Calu3 (cell line): Measurements from ENCODE around the gene PSMD14. TPM values are rescaled to one million over a fixed set of nuclear protein-coding genes. Genes with fewer than 3 reads are reported as not detected.
"Not testable (repeated sequence)": the region's sequence is repeated elsewhere in the genome, so short reads cannot be mapped to it uniquely, and the experiment has no call there.

ENCODE experiments used
- BruUV-seq: library from RNA; stranded (reverse); fragments of 400-500 nt; replicated peaks from 2 replicates; lab custom pipeline; 2021; lab: Mats Ljungman, UMichigan
- CTCF ChIA-PET: fragments of 300-600 bp; sonication (Branson Sonifier 250); formaldehyde crosslinking; loops from one replicate; lab custom pipeline; 2022; ENCODE audit warnings: antibody characterized with exemption; lab: Charles Lee
- DNase-seq: peaks from one replicate; pipeline ENCODE4 v3.0.0; 2022
- H3K27ac Mint-ChIP-seq: one replicate; pipeline ENCODE4 v1.8.0; 2022; ENCODE audit warnings: mixed read lengths; ENCODE audit not compliant: unreplicated experiment
- H3K27me3 Mint-ChIP-seq: one replicate; pipeline ENCODE4 v1.8.0; 2022; ENCODE audit warnings: mixed read lengths; ENCODE audit not compliant: unreplicated experiment
- H3K36me3 Mint-ChIP-seq: one replicate; pipeline ENCODE4 v1.8.0; 2022; ENCODE audit warnings: mild to moderate bottlenecking, moderate library complexity, mixed read lengths; ENCODE audit not compliant: insufficient read depth, unreplicated experiment
- H3K4me1 Mint-ChIP-seq: one replicate; pipeline ENCODE4 v1.8.0; 2022; ENCODE audit warnings: mild to moderate bottlenecking, low read depth, mixed read lengths; ENCODE audit not compliant: unreplicated experiment
- H3K4me3 Mint-ChIP-seq: one replicate; pipeline ENCODE4 v1.8.0; 2022; ENCODE audit warnings: mild to moderate bottlenecking, low read depth, moderate library complexity, mixed read lengths; ENCODE audit not compliant: unreplicated experiment
- H3K9me3 Mint-ChIP-seq: one replicate; pipeline ENCODE4 v1.8.0; 2022; ENCODE audit warnings: low read depth, mixed read lengths; ENCODE audit not compliant: unreplicated experiment
- CTCF ChIP-seq: fragments of 200-600 bp; IDR thresholded peaks from one replicate; pipeline ENCODE4 v1.8.0; 2022; ENCODE audit warnings: antibody characterized with exemption; ENCODE audit not compliant: unreplicated experiment
- intact Hi-C: fragments of 100-400 bp; cut with micrococcal nuclease; formaldehyde crosslinking; loops from one replicate; pipeline ENCODE4 v1.10.0; 2022; ENCODE audit not compliant: unreplicated experiment
- total RNA-seq: library from RNA; stranded (reverse); gene quantifications from 2 replicates; pipeline ENCODE4 v1.2.3, GENCODE V29; 2022

PSMD14 gene
- total RNA-seq, 1 experiment from 2014 or later: 97.4 TPM

- H3K27me3 Mint-ChIP-seq: no peaks in the 10 kb centered on the region
- BruUV-seq: no TSS peak
- H3K27ac Mint-ChIP-seq: no peak overlapping the region
- TF ChIP-seq CTCF: no peak
- H3K36me3 Mint-ChIP-seq: peaks cover 20% of the 10 kb centered on the region
- intact Hi-C loops: no loop called here
- no peaks in the 10 kb centered on the region for H3K9me3 Mint-ChIP-seq
- no peak for DNase-seq
- no peak overlapping the region for H3K4me3 Mint-ChIP-seq
- H3K4me1 Mint-ChIP-seq: peaks cover 8% of the 10 kb centered on the region
- CTCF ChIA-PET: no interaction called here
These were observed 19.4 kb downstream of the PSMD14 start for GRCh38 chr2:161327582-161327981.

- no TSS peak for BruUV-seq
- CTCF ChIA-PET: no interaction called here
- H3K9me3 Mint-ChIP-seq: no peaks in the 10 kb centered on the region
- TF ChIP-seq CTCF: no peak
- H3K36me3 Mint-ChIP-seq: peaks cover 3% of the 10 kb centered on the region
- DNase-seq: no peak
- H3K4me1 Mint-ChIP-seq: peaks cover 7% of the 10 kb centered on the region
- H3K27me3 Mint-ChIP-seq: no peaks in the 10 kb centered on the region
- H3K4me3 Mint-ChIP-seq: no peak overlapping the region
- intact Hi-C loops: no loop called here
- H3K27ac Mint-ChIP-seq: no peak overlapping the region
These were observed 24.2 kb downstream of the PSMD14 start for GRCh38 chr2:161332371-161332967.

GRCh38 chr2:161335626-161336025 is 27.4 kb downstream of the PSMD14 start:
- Mint-ChIP-seq H3K36me3 (no peaks in the 10 kb centered on the region), H3K4me3 (no peak overlapping the region), H3K27ac (no peak overlapping the region), H3K27me3 (no peaks in the 10 kb centered on the region), H3K9me3 (no peaks in the 10 kb centered on the region), H3K4me1 (peaks cover 7% of the 10 kb centered on the region)
- no peak for DNase-seq
- intact Hi-C loops: no loop called here
- CTCF ChIA-PET: interaction anchor here (0.8 kb wide), 1 partner anchor 27 kb away, joined by 3 read pairs; no protein-coding TSS in a partner anchor
- BruUV-seq: no TSS peak
- no peak for TF ChIP-seq CTCF

- H3K4me3 Mint-ChIP-seq: no peak overlapping the region
- CTCF ChIA-PET: no interaction called here
- no peak overlapping the region for H3K27ac Mint-ChIP-seq
- intact Hi-C loops: no loop called here
- no peaks in the 10 kb centered on the region for H3K9me3 Mint-ChIP-seq
- H3K36me3 Mint-ChIP-seq: no peaks in the 10 kb centered on the region
- peaks cover 7% of the 10 kb centered on the region for H3K4me1 Mint-ChIP-seq
- DNase-seq: no peak
- no TSS peak for BruUV-seq
- no peaks in the 10 kb centered on the region for H3K27me3 Mint-ChIP-seq
- no peak for TF ChIP-seq CTCF
These were observed 29.0 kb downstream of the PSMD14 start for GRCh38 chr2:161337247-161337646.

GRCh38 chr2:161339532-161339931 is 31.3 kb downstream of the PSMD14 start:
- H3K4me3 Mint-ChIP-seq, intact Hi-C loops, H3K9me3 Mint-ChIP-seq, H3K36me3 Mint-ChIP-seq, H3K27ac Mint-ChIP-seq, H3K4me1 Mint-ChIP-seq, CTCF ChIA-PET, DNase-seq, H3K27me3 Mint-ChIP-seq, BruUV-seq: not testable (repeated sequence)

- BruUV-seq, H3K36me3 Mint-ChIP-seq, H3K27ac Mint-ChIP-seq, H3K27me3 Mint-ChIP-seq, H3K9me3 Mint-ChIP-seq, H3K4me1 Mint-ChIP-seq, DNase-seq, intact Hi-C loops, CTCF ChIA-PET, H3K4me3 Mint-ChIP-seq: not testable (repeated sequence)
These were observed 32.7 kb downstream of the PSMD14 start for GRCh38 chr2:161340930-161341413.
